Measurements from ENCODE around the gene BAIAP3.
A peak's percentile ranks its signal among the peaks of the same experiment; 100 is the strongest.

DNA sequence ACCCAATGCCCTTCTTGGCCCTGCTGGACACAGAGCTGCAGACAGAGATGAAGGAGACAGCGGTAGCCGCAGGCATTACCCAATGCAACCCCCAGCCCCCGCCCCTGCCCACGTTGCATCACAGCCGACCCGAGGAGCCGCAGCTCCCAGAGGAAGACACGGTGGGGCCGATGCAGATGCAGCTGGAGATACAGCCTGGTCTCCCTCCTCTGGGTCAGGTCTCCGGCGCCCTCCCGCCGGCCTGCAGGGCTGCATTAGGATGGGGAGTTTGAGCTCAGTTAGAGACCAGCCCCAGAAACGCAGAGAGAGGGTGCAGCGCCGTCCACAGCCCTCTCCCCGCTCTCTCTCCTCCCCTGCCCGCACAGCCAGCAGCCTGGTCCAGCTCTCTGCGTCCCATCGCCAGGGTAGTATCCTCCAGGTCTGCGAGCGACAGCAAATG lies 43.4 kb upstream of the BAIAP3 start:
- TF ChIP-seq, protein P1, sequence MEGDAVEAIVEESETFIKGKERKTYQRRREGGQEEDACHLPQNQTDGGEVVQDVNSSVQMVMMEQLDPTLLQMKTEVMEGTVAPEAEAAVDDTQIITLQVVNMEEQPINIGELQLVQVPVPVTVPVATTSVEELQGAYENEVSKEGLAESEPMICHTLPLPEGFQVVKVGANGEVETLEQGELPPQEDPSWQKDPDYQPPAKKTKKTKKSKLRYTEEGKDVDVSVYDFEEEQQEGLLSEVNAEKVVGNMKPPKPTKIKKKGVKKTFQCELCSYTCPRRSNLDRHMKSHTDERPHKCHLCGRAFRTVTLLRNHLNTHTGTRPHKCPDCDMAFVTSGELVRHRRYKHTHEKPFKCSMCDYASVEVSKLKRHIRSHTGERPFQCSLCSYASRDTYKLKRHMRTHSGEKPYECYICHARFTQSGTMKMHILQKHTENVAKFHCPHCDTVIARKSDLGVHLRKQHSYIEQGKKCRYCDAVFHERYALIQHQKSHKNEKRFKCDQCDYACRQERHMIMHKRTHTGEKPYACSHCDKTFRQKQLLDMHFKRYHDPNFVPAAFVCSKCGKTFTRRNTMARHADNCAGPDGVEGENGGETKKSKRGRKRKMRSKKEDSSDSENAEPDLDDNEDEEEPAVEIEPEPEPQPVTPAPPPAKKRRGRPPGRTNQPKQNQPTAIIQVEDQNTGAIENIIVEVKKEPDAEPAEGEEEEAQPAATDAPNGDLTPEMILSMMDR (IDR thresholded peaks at IDR 0.05; ENCODE audit: extremely low read depth in 1 of 2, insufficient read depth in 1 of 2, low read depth in 1 of 2, low read length in 2 of 2): no peak
- TF ChIP-seq POLR2A (IDR thresholded peaks at IDR 0.05; ENCODE audit: low read depth, low read length): no peak
- no peak for TF ChIP-seq GATA2 (IDR thresholded peaks at IDR 0.05; ENCODE audit: insufficient read depth, insufficient read length, low read depth, low read length)
- TF ChIP-seq, protein P2, sequence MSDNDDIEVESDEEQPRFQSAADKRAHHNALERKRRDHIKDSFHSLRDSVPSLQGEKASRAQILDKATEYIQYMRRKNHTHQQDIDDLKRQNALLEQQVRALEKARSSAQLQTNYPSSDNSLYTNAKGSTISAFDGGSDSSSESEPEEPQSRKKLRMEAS (IDR thresholded peaks at IDR 0.05; ENCODE audit: insufficient read depth, insufficient read length): no peak
- no peak for TF ChIP-seq JUN (IDR thresholded peaks at IDR 0.05; ENCODE audit: borderline replicate concordance, insufficient read depth, insufficient read length, low read depth)
- no peak for TF ChIP-seq POLR2AphosphoS5 (IDR thresholded peaks at IDR 0.05; ENCODE audit: insufficient read depth, low read depth, low read length)
- TF ChIP-seq MYC (IDR thresholded peaks at IDR 0.05; ENCODE audit: low read depth, low read length): no peak
- TF ChIP-seq EZH2 (IDR thresholded peaks at IDR 0.05; ENCODE audit: borderline replicate concordance, low read depth, low read length, severe bottlenecking): peak; percentile 7
- no peak for TF ChIP-seq FOS (IDR thresholded peaks at IDR 0.05; ENCODE audit: borderline replicate concordance, insufficient read depth, low read length)
